Bronchial epithelial cell (primary cell): ENCODE measurements around the gene ACBD4. TPM values are rescaled to one million over a fixed set of nuclear protein-coding genes. Genes with fewer than 3 reads are reported as not detected.

ENCODE experiments used
- DNase-seq: peaks from one replicate; pipeline ENCODE4 v3.0.0-alpha.2; 2010; ENCODE audit warnings: low read depth
- FAIRE-seq: peaks from 2 replicates; lab custom pipeline; 2011; peaks lifted over from hg19 to GRCh38; lab: Jason Lieb, UNC
- H3K27me3 ChIP-seq: 2 replicates; pipeline ENCODE4 v1.5.1; 2011; ENCODE audit warnings: low read length; ENCODE audit not compliant: control insufficient read depth, insufficient read depth
- H3K36me3 ChIP-seq: 2 replicates; pipeline ENCODE4 v1.5.1; 2011; ENCODE audit warnings: low read length; ENCODE audit not compliant: control insufficient read depth, insufficient read depth
- H3K4me3 ChIP-seq: 2 replicates; pipeline ENCODE4 v1.5.1; 2011; ENCODE audit warnings: mild to moderate bottlenecking, low read depth, low read length, control low read depth
- CTCF ChIP-seq: IDR thresholded peaks from 2 replicates; pipeline ENCODE4 v1.5.1; 2011; ENCODE audit warnings: mild to moderate bottlenecking, moderate library complexity, low read length, control low read depth, inconsistent platforms; ENCODE audit not compliant: insufficient read depth, severe bottlenecking
- total RNA-seq: library from RNA; depleted of rRNA; stranded (reverse); fragments of >200 nt; gene quantifications from 2 replicates; pipeline ENCODE4 v1.2.1, GENCODE V29; 2014

The ACBD4 gene
- total RNA-seq, 1 donor from 2014 or later, result 6.1 TPM

- no peak for TF ChIP-seq CTCF
Observed at GRCh38 chr17:45148183-45149036, 12.9 kb downstream of the ACBD4 start, which contains the start of gene HEXIM1. Gene HEXIM1 (plus strand): TSS chr17:45148475. CDS start chr17:45149191, 716 bp downstream.

DNA sequence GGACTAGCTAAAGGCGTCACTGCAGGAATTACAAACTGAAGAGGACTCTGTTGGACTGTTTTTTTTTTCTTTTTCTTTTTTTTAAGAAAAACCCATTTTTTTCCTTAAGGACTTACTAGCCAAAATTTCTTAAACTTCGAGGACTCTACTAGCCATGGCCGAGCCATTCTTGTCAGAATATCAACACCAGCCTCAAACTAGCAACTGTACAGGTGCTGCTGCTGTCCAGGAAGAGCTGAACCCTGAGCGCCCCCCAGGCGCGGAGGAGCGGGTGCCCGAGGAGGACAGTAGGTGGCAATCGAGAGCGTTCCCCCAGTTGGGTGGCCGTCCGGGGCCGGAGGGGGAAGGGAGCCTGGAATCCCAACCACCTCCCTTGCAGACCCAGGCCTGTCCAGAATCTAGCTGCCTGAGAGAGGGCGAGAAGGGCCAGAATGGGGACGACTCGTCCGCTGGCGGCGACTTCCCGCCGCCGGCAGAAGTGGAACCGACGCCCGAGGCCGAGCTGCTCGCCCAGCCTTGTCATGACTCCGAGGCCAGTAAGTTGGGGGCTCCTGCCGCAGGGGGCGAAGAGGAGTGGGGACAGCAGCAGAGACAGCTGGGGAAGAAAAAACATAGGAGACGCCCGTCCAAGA, 13.7 kb downstream of the ACBD4 start:
- no peak for FAIRE-seq
- DNase-seq, result peak; percentile 67
- H3K4me3 ChIP-seq, result peak overlapping the region; percentile 70
- no peaks in the 10 kb centered on the region for H3K36me3 ChIP-seq
- TF ChIP-seq CTCF, result peak; percentile 92
- no peaks in the 10 kb centered on the region for H3K27me3 ChIP-seq

More at GRCh38 chr17:45148183-45149036, 12.9 kb downstream of the ACBD4 start, which contains the start of gene HEXIM1:
- peak; percentile 94 for DNase-seq
- Histone ChIP-seq H3K27me3 (no peaks in the 10 kb centered on the region), H3K36me3 (no peaks in the 10 kb centered on the region), H3K4me3 (peak within 1 kb of the TSS; percentile 70)
- FAIRE-seq, result no peak

DNA sequence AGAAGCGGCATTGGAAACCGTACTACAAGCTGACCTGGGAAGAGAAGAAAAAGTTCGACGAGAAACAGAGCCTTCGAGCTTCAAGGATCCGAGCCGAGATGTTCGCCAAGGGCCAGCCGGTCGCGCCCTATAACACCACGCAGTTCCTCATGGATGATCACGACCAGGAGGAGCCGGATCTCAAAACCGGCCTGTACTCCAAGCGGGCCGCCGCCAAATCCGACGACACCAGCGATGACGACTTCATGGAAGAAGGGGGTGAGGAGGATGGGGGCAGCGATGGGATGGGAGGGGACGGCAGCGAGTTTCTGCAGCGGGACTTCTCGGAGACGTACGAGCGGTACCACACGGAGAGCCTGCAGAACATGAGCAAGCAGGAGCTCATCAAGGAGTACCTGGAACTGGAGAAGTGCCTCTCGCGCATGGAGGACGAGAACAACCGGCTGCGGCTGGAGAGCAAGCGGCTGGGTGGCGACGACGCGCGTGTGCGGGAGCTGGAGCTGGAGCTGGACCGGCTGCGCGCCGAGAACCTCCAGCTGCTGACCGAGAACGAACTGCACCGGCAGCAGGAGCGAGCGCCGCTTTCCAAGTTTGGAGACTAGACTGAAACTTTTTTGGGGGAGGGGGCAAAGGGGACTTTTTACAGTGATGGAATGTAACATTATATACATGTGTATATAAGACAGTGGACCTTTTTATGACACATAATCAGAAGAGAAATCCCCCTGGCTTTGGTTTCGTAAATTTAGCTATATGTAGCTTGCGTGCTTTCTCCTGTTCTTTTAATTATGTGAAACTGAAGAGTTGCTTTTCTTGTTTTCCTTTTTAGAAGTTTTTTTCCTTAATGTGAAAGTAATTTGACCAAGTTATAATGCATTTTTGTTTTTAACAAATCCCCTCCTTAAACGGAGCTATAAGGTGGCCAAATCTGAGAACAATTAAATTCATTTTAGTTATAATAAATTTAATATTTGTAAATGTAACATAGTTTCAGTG, 14.5 kb downstream of the ACBD4 start:
- FAIRE-seq (no peak), DNase-seq (no peak)
- Histone ChIP-seq H3K27me3 (no peaks in the 10 kb centered on the region), H3K4me3 (peak overlapping the region; percentile 70), H3K36me3 (no peaks in the 10 kb centered on the region)
- no peak for TF ChIP-seq CTCF

- peak overlapping the region; percentile 70 for H3K4me3 ChIP-seq
- no peaks in the 10 kb centered on the region for H3K27me3 ChIP-seq
- H3K36me3 ChIP-seq, result no peaks in the 10 kb centered on the region
- DNase-seq (no peak), FAIRE-seq (no peak)
- no peak for TF ChIP-seq CTCF
Observed at GRCh38 chr17:45150911-45151809, 15.7 kb downstream of the ACBD4 start.
